ENCODE results near the gene PLEKHG7. TPM values are rescaled to one million over a fixed set of nuclear protein-coding genes. Genes with fewer than 3 reads are reported as not detected.

The PLEKHG7 gene
- total RNA-seq, 1 experiment from 2014 or later: not detected

- no peak; the same call in 1 of the 2 replicates for ATAC-seq
- TF ChIP-seq ZBTB33 (IDR thresholded peaks at IDR 0.05; ENCODE audit: extremely low read depth, insufficient replicate concordance, low read length) (no peak), POLR2A (IDR thresholded peaks at IDR 0.05; ENCODE audit: borderline replicate concordance, extremely low read depth, insufficient read depth, insufficient read length) (no peak)
- intact Hi-C loops (cut with micrococcal nuclease): no loop called here
- Histone ChIP-seq H3K4me1 (ENCODE audit: control insufficient read depth in 1 of 2, insufficient read depth in 2 of 2, low read length in 2 of 2) (no peaks in the 10 kb centered on the region; a peak in 1 of 4 replicates), H3K79me2 (ENCODE audit: insufficient read depth, low read length) (no peaks in the 10 kb centered on the region), H4K20me1 (ENCODE audit: insufficient read depth) (no peaks in the 10 kb centered on the region), H3K36me3 (ENCODE audit: control insufficient read depth in 1 of 2, insufficient read depth in 2 of 2, low read length in 2 of 2) (no peaks in the 10 kb centered on the region), H3K9me3 (ENCODE audit: control insufficient read depth in 1 of 2, insufficient read depth in 1 of 2, low read depth in 1 of 2, low read length in 2 of 2) (no peaks in the 10 kb centered on the region), H3K4me3 (replicated peaks in 1 of 2; ENCODE audit: low read depth in 1 of 2, low read length in 2 of 2) (no peak overlapping the region), H3K9ac (ENCODE audit: low read length) (no peak overlapping the region), H2AFZ (ENCODE audit: low read depth, low read length, poor library complexity, severe bottlenecking) (no peak overlapping the region), H3K4me2 (ENCODE audit: low read length) (no peak overlapping the region), H3K27me3 (ENCODE audit: insufficient read depth, low read length) (no peaks in the 10 kb centered on the region), H3K9me2 (ENCODE audit: insufficient read depth) (no peaks in the 10 kb centered on the region), H3K27ac (ENCODE audit: low read depth, low read length) (no peak overlapping the region)
- ChIA-PET CTCF (interaction anchor here (0.6 kb wide), 1 partner anchor 728 kb away, joined by 3 read pairs; no protein-coding TSS in a partner anchor), RAD21 (ENCODE audit: low non-redundant PET in 1 of 2, low total read pairs in 2 of 2, uncharacterized antibody in 2 of 2, unreplicated experiment in 2 of 2) (no interaction called here), POLR2A (no interaction called here)
- DNase-seq (ENCODE audit: low read depth, low spot score): no peak
- no TSS peak for BruUV-seq (replicated peaks)
Observed at GRCh38 chr12:92739113-92739512, 36.3 kb downstream of the PLEKHG7 start.

DNA sequence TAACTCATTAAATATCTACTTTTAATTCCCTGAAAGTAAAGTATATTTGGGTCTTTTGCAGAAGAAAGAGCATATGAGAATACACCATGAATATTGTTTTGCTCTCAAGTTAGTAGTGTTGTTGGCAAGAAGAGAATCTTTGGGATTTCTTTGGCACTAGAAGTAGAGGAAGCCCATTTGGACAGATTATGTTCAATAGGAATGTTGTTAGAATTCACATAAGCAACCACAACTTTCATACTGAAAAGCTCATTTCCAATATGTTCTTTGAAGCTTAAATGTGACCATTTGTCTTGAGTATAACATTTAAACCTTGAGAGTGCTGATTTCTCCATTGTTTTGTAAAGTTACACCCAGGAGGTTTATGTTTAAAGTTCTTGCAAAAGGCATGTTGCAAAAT, 37.6 kb downstream of the PLEKHG7 start:
- RAD21 ChIA-PET (ENCODE audit: low non-redundant PET in 1 of 2, low total read pairs in 2 of 2, uncharacterized antibody in 2 of 2, unreplicated experiment in 2 of 2): no interaction called here
- Histone ChIP-seq H3K4me2 (ENCODE audit: low read length) (no peak overlapping the region), H3K4me1 (ENCODE audit: control insufficient read depth in 1 of 2, insufficient read depth in 2 of 2, low read length in 2 of 2) (peaks cover 0 to 3% of the 10 kb centered on the region in 2 experiments; a peak in 2 of 4 replicates), H2AFZ (ENCODE audit: low read depth, low read length, poor library complexity, severe bottlenecking) (no peak overlapping the region), H3K9me3 (ENCODE audit: control insufficient read depth in 1 of 2, insufficient read depth in 1 of 2, low read depth in 1 of 2, low read length in 2 of 2) (no peaks in the 10 kb centered on the region), H3K79me2 (ENCODE audit: insufficient read depth, low read length) (no peaks in the 10 kb centered on the region), H3K9me2 (ENCODE audit: insufficient read depth) (no peaks in the 10 kb centered on the region), H3K27ac (ENCODE audit: low read depth, low read length) (no peak overlapping the region), H3K36me3 (ENCODE audit: control insufficient read depth in 1 of 2, insufficient read depth in 2 of 2, low read length in 2 of 2) (no peaks in the 10 kb centered on the region), H3K9ac (ENCODE audit: low read length) (no peak overlapping the region), H4K20me1 (ENCODE audit: insufficient read depth) (no peaks in the 10 kb centered on the region), H3K4me3 (replicated peaks in 1 of 2; ENCODE audit: low read depth in 1 of 2, low read length in 2 of 2) (no peak overlapping the region), H3K27me3 (ENCODE audit: insufficient read depth, low read length) (no peaks in the 10 kb centered on the region)
- POLR2A ChIA-PET: no interaction called here
- intact Hi-C loops (cut with micrococcal nuclease): no loop called here
- BruUV-seq (replicated peaks): no TSS peak
- DNase-seq (ENCODE audit: low read depth, low spot score) (no peak), ATAC-seq (no peak)
- CTCF ChIA-PET: no interaction called here
- no peak for TF ChIP-seq SP1 (IDR thresholded peaks at IDR 0.05; ENCODE audit: low read depth)
- no peak for TF ChIP-seq SIN3A (IDR thresholded peaks at IDR 0.05; ENCODE audit: low read depth)
- TF ChIP-seq, protein P1, sequence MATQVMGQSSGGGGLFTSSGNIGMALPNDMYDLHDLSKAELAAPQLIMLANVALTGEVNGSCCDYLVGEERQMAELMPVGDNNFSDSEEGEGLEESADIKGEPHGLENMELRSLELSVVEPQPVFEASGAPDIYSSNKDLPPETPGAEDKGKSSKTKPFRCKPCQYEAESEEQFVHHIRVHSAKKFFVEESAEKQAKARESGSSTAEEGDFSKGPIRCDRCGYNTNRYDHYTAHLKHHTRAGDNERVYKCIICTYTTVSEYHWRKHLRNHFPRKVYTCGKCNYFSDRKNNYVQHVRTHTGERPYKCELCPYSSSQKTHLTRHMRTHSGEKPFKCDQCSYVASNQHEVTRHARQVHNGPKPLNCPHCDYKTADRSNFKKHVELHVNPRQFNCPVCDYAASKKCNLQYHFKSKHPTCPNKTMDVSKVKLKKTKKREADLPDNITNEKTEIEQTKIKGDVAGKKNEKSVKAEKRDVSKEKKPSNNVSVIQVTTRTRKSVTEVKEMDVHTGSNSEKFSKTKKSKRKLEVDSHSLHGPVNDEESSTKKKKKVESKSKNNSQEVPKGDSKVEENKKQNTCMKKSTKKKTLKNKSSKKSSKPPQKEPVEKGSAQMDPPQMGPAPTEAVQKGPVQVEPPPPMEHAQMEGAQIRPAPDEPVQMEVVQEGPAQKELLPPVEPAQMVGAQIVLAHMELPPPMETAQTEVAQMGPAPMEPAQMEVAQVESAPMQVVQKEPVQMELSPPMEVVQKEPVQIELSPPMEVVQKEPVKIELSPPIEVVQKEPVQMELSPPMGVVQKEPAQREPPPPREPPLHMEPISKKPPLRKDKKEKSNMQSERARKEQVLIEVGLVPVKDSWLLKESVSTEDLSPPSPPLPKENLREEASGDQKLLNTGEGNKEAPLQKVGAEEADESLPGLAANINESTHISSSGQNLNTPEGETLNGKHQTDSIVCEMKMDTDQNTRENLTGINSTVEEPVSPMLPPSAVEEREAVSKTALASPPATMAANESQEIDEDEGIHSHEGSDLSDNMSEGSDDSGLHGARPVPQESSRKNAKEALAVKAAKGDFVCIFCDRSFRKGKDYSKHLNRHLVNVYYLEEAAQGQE (IDR thresholded peaks at IDR 0.05; ENCODE audit: low read depth): no peak
- no peak for TF ChIP-seq ZNF274 (IDR thresholded peaks at IDR 0.05; ENCODE audit: low read depth, low read length)
- no peak for TF ChIP-seq EGR1 (IDR thresholded peaks at IDR 0.05; ENCODE audit: low read depth)
- no peak for TF ChIP-seq CBX3 (IDR thresholded peaks at IDR 0.05; ENCODE audit: low read depth)
- TF ChIP-seq EZH2 (IDR thresholded peaks at IDR 0.05): no peak

Data from HCT116 (cell line).